HK-2 (cell line): ENCODE measurements around the gene ZNF438.
A peak's percentile ranks its signal among the peaks of the same experiment; 100 is the strongest.
"Not testable (repeated sequence)": the region's sequence is repeated elsewhere in the genome, so short reads cannot be mapped to it uniquely, and the experiment has no call there.

ENCODE experiments used
- DNase-seq: peaks from one replicate; pipeline ENCODE4 v3.0.0-alpha.2; 2018; ENCODE audit not compliant: unreplicated experiment

The ZNF438 gene, protein sequence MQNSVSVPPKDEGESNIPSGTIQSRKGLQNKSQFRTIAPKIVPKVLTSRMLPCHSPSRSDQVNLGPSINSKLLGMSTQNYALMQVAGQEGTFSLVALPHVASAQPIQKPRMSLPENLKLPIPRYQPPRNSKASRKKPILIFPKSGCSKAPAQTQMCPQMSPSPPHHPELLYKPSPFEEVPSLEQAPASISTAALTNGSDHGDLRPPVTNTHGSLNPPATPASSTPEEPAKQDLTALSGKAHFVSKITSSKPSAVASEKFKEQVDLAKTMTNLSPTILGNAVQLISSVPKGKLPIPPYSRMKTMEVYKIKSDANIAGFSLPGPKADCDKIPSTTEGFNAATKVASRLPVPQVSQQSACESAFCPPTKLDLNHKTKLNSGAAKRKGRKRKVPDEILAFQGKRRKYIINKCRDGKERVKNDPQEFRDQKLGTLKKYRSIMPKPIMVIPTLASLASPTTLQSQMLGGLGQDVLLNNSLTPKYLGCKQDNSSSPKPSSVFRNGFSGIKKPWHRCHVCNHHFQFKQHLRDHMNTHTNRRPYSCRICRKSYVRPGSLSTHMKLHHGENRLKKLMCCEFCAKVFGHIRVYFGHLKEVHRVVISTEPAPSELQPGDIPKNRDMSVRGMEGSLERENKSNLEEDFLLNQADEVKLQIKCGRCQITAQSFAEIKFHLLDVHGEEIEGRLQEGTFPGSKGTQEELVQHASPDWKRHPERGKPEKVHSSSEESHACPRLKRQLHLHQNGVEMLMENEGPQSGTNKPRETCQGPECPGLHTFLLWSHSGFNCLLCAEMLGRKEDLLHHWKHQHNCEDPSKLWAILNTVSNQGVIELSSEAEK

GRCh38 chr10:31031558-31032257 lies at the start of gene ZNF438:
Gene ZNF438 (minus strand): TSS chr10:31031865. CDS start chr10:30877034, 154,831 bp downstream.
- peak; percentile 89 for DNase-seq

GRCh38 chr10:31076610-31076988 lies 44.9 kb upstream of the ZNF438 start:
- no peak for DNase-seq

DNA sequence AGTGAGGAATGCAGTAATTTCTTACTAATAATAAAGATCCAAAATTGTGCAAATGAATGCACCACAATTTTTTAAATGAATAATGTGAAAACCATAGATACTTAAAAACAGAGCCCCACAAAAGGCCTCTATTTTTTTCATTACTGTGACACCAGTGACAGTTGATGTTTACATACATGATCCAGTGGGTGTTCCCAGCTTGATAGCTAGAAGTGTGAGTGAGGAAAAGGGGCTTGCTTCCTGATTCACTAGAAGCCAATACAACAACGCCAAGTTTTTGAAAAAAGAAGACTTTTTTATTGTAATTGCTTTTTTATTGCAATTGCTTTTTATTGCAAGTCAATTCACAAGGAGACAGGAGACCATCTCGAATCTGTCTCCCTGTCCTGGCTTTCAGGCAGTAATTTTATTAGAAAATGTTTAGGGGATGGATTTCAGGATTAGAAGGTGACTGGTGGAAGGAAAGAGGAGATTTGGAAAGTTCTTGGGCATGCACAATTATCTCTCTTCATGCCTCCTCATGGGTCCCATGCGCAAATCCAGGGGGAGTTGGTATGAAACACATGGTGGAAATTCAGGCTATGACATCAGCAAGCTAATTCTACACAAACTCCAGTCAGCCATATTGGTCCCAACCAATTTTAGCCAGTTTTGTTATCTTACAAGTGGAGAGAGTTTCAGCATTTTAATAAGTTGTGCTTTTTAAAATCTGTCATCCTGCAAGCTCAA lies 44.4 kb upstream of the ZNF438 start:
- no peak for DNase-seq

- DNase-seq, result no peak
These were observed 43.8 kb upstream of the ZNF438 start for GRCh38 chr10:31075434-31075833.

GRCh38 chr10:31074722-31075086 lies 43.0 kb upstream of the ZNF438 start:
- DNase-seq, result no peak

DNA sequence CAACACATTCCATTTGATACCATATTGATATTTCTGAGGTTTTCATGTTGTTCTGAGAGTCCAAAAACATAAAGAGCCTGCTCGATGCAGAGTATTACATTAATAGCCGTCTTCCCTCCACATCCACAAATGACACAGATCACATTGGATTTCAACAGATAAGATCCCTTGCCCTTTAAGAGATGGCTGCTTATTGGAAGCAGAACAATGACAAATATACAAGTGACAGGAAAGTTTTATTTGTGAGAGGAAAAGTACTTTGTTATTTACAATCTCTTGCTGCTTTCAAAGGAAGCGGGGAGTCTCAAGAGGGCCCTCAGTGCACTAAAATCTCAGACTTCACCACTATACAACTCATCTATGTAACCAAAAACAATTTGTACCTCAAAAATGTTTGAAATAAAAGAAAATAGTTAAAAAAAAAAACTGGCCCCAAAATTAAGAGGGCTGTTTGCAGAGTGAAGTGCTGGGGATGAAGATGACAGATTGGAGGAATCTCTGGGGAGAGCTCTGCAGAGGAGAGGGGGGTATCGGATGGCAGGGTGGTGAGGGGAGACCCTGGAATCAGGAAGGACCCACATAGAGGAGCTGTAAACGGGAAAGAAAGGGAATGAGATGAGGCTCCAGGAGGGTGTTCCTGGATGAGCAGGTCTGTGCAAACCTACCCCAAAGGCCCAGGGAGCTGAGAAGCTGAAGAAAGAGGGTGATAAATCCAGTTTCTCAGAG lies 42.5 kb upstream of the ZNF438 start:
- DNase-seq, result no peak

GRCh38 chr10:31073211-31073610 lies 41.5 kb upstream of the ZNF438 start:
- no peak for DNase-seq

GRCh38 chr10:31072451-31072850 lies 40.8 kb upstream of the ZNF438 start:
- no peak for DNase-seq

DNA sequence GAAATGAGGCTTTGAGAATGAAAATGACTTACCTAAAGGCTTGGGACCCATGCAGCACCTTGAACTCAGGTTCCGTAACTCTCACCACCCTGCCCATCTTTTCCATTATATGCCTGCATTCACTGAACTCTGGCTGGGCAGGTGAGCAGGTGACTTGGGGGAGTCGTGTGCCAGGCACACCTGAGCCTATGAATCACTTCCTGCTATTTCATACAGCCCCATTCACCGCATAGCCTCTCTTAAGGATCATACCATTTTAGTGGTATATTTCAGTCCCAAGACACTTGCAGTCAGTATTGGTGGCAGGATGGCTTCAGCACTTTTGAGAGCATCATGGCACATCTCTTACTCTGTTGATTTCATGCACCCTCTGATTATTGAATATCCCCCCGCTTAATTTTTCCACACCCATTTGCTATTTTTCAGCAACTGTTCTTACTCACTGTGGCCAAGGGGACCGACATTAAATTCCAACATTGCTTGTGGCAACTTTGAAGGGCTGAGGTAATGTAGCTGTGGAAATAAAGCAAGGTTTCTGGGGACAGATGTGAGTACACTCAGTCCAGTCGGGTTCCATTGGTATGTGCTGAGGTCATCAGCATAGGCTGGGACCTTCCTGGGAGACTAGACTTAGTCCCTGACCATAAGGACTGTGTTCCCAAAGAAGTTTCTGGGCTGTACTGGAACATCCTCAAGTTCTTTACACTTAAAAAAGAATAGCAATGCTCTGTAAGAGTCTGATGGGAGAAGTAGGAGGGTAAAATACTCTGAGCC lies 39.8 kb upstream of the ZNF438 start:
- no peak for DNase-seq

DNA sequence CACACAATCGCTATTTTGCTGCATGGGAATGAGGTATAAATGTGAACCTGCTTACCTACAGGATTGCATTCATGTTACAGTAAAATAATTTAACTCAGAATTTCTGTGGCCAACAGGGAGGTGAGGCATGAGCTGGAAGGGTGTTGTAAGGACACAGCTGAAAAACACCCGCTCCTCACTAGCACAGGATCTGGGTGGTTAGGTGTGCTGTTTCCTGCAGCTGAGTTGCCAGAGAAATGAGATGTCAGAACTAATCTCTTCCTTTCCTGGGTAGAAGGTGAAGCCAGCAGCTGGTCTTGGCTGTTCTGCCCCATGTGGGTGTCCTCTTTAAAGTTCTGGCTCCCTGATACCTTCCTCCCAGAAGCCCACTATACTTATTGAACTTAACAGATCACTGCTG lies 39.0 kb upstream of the ZNF438 start:
- DNase-seq, result no peak

DNA sequence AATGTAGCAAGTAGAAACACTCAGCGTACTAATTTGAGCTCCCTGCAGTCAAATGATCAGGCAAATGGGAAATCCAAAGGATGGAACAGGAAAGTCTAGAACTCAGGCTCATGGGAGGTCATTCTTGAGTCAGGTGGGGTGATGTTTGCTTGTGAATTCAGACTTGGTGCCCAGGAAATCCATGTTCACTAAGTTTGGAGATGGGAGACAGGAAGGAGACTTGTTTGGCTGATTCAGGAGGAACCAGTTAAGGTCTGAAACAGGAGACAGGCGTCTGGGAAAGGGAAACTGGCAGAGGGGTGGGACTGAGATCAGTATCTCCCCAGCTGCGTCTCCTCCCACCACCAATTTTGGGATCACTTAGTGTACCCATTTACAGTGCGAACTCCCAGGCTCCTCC lies 38.4 kb upstream of the ZNF438 start:
- DNase-seq, result no peak

- DNase-seq, result no peak
These were observed 37.7 kb upstream of the ZNF438 start for GRCh38 chr10:31069411-31069810.

DNA sequence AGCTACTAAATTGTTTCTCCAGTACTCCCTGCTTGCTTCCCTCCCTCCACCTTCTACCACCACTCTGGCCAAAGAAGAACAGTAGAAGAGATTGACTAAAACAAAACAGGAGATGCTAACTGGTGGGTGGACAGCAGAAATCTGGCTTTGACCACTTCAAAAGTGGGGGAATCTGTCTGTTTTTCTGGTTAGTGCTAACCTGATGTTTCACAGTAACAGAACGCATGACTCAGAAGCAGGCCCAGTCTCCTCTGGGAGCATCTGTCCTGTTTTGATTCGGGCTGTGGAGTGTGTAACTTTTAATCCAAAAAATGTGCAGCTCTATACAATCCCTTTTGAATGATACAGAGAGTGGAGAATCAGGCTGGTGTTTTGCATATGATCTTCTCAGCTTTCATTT lies 32.7 kb upstream of the ZNF438 start:
- no peak for DNase-seq

DNA sequence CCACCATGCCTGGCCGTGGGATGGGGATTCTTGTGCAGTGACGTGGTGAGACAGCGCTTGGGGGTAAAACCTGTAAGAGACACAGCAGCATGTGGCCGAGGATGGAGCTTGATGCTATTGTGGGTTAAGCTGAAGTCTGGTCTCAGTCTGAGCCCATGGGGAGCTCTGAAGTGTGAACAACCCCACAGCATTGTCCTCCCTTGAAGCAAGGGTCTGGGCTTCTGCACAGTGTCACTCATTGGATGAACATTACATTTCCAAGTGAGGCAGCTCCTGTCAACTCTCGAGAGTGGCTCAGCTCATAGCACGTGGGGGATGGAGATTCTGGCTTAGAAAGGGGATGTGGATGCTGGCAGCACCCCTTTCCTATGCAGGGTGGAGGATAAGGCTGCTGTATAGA lies 32.2 kb upstream of the ZNF438 start:
- DNase-seq, result no peak

DNA sequence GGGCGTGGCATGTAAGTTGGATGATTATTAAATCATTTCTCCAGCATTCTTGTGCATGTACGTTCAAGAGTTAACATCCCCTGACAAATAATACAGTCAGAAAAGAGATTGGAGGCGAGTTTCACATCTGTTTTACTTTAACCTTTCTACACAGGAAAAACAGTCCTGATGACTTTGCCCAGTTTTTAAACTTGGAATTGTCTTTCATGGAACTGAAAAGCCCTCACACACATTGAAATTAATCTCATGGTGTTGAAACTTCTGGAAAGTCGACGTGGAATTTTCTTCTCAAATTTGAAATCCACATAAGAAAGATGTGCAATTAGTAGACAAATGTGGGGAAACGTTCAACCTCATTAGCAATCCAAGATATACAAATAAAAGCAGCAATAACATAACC lies 31.2 kb upstream of the ZNF438 start:
- DNase-seq, result no peak

- DNase-seq, result no peak
These were observed 30.3 kb upstream of the ZNF438 start for GRCh38 chr10:31061941-31062340.

GRCh38 chr10:31058795-31059703 lies 27.4 kb upstream of the ZNF438 start:
- no peak for DNase-seq

DNA sequence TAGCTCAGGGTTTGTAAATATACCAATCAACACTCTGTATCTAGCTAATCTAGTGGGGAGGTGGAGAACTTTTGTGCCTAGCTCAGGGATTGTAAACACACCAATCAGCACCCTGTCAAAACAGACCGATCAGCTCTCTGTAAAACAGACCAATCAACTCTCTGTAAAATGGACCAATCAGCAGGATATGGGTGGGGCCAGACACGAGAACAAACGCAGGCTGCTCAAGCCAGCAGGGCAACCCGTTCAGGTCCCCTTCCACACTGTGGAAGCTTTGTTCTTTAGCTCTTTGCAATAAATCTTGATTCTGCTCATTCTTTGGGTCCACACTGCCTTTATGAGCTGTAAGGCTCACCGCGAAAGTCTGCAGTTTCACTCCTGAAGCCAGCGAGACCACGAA lies 25.0 kb upstream of the ZNF438 start:
- not testable (repeated sequence) for DNase-seq

GRCh38 chr10:31055573-31056251 lies 24.0 kb upstream of the ZNF438 start:
- DNase-seq, result no peak
